WERI-Rb-1 (cell line): ENCODE data around the gene HOXD12.

Experiments
- DNase-seq: peaks from one replicate; pipeline ENCODE4 v3.0.0-alpha.2; 2020
- H3K27ac ChIP-seq: fragments of 250-450 bp; sonication (Bioruptor Pico); 2 replicates; pipeline ENCODE4 v1.5.1; 2020; ENCODE audit warnings: mild to moderate bottlenecking, moderate library complexity
- H3K27me3 ChIP-seq: fragments of 250-450 bp; sonication (Bioruptor Pico); 2 replicates; pipeline ENCODE4 v1.5.1; 2021; ENCODE audit warnings: mild to moderate bottlenecking, low read depth, moderate library complexity; ENCODE audit not compliant: insufficient read depth, severe bottlenecking
- H3K36me3 ChIP-seq: fragments of 250-450 bp; sonication (Bioruptor Pico); 2 replicates; pipeline ENCODE4 v1.5.1; 2020; ENCODE audit warnings: mild to moderate bottlenecking, moderate library complexity
- H3K4me3 ChIP-seq: 2 replicates; pipeline ENCODE4 v1.5.1; 2011; ENCODE audit warnings: low read depth, mild to moderate bottlenecking, control low read depth, low read length
- H3K9me3 ChIP-seq: fragments of 250-450 bp; sonication (Bioruptor Pico); 2 replicates; pipeline ENCODE4 v1.5.1; 2021; ENCODE audit warnings: mild to moderate bottlenecking, moderate library complexity; ENCODE audit not compliant: severe bottlenecking
- CTCF ChIP-seq: IDR thresholded peaks from 2 replicates; pipeline ENCODE4 v1.5.1; 2011; ENCODE audit warnings: low read depth, mild to moderate bottlenecking, control low read depth, inconsistent platforms, low read length

The HOXD12 gene

GRCh38 chr2:176079831-176080539 lies 19.6 kb upstream of the HOXD12 start:
- peak; percentile 86 for DNase-seq
- peaks cover 79% of the 10 kb centered on the region for H3K27me3 ChIP-seq

GRCh38 chr2:176080540-176081375 lies 18.8 kb upstream of the HOXD12 start:
- H3K4me3 ChIP-seq = peak overlapping the region; percentile 15
- peaks cover 29% of the 10 kb centered on the region for H3K9me3 ChIP-seq
- peaks cover 82% of the 10 kb centered on the region for H3K27me3 ChIP-seq
- no peak for DNase-seq
- TF ChIP-seq CTCF = no peak
- H3K27ac ChIP-seq = no peak overlapping the region
- no peaks in the 10 kb centered on the region for H3K36me3 ChIP-seq

More at GRCh38 chr2:176079831-176080539, 19.6 kb upstream of the HOXD12 start:
- TF ChIP-seq CTCF = peak; percentile 81
- peak overlapping the region; percentile 30 for H3K4me3 ChIP-seq
- peaks cover 29% of the 10 kb centered on the region for H3K9me3 ChIP-seq
- H3K36me3 ChIP-seq = no peaks in the 10 kb centered on the region
- H3K27ac ChIP-seq = no peak overlapping the region

- Histone ChIP-seq H3K9me3 (peaks cover 29% of the 10 kb centered on the region), H3K4me3 (no peak overlapping the region), H3K27ac (no peak overlapping the region), H3K27me3 (peaks cover 82% of the 10 kb centered on the region), H3K36me3 (no peaks in the 10 kb centered on the region)
- no peak for DNase-seq
- no peak for TF ChIP-seq CTCF
Observed at GRCh38 chr2:176081376-176081836, 18.2 kb upstream of the HOXD12 start.

GRCh38 chr2:176081837-176082524 lies 17.6 kb upstream of the HOXD12 start:
- TF ChIP-seq CTCF = no peak
- H3K9me3 ChIP-seq = peaks cover 29% of the 10 kb centered on the region
- peaks cover 83% of the 10 kb centered on the region for H3K27me3 ChIP-seq
- no peaks in the 10 kb centered on the region for H3K36me3 ChIP-seq
- no peak for DNase-seq
- H3K4me3 ChIP-seq = no peak overlapping the region
- H3K27ac ChIP-seq = no peak overlapping the region

GRCh38 chr2:176082525-176082823 lies 17.1 kb upstream of the HOXD12 start:
- Histone ChIP-seq H3K4me3 (no peak overlapping the region), H3K36me3 (no peaks in the 10 kb centered on the region), H3K27me3 (peaks cover 88% of the 10 kb centered on the region), H3K27ac (no peak overlapping the region), H3K9me3 (peaks cover 29% of the 10 kb centered on the region)
- DNase-seq = no peak
- TF ChIP-seq CTCF = no peak
